Duodenal mucosa (tissue), 2 donors: ENCODE data around the gene PTBP1.

ENCODE experiments used
- H3K27ac ChIP-seq: one replicate; pipeline ENCODE4 v1.7.0; 2013; ENCODE audit warnings: low read depth, low read length
- H3K27me3 ChIP-seq, 2 donors: one replicate each; pipeline ENCODE4 v1.7.0; 2013; ENCODE audit warnings: low read length in 2 of 2, control low read depth in 1 of 2; ENCODE audit not compliant: insufficient read depth in 2 of 2, control insufficient read depth in 1 of 2
- H3K36me3 ChIP-seq, 2 donors: one replicate each; pipeline ENCODE4 v1.7.0; 2013; ENCODE audit warnings: low read length in 2 of 2, control low read depth in 1 of 2; ENCODE audit not compliant: insufficient read depth in 2 of 2, control insufficient read depth in 1 of 2
- H3K4me1 ChIP-seq, 2 donors: one replicate each; pipeline ENCODE4 v1.7.0; 2013; ENCODE audit warnings: low read length in 2 of 2, control low read depth in 1 of 2; ENCODE audit not compliant: insufficient read depth in 2 of 2, control insufficient read depth in 1 of 2
- H3K4me3 ChIP-seq, 2 donors: one replicate each; pipeline ENCODE4 v1.7.0; 2013; ENCODE audit warnings: low read length in 2 of 2, low read depth in 1 of 2
- H3K9ac ChIP-seq, 2 donors: one replicate each; pipeline ENCODE4 v1.7.0; 2013; ENCODE audit warnings: low read length in 2 of 2, low read depth in 1 of 2
- H3K9me3 ChIP-seq, 2 donors: one replicate each; pipeline ENCODE4 v1.7.0; 2013; ENCODE audit warnings: low read length in 2 of 2, control low read depth in 1 of 2; ENCODE audit not compliant: control insufficient read depth in 1 of 2

The PTBP1 gene

GRCh38 chr19:803686-804418 lies 6.6 kb downstream of the PTBP1 start:
- no peaks in the 10 kb centered on the region for H3K27me3 ChIP-seq
- H3K4me3 ChIP-seq = no peak overlapping the region
- no peak overlapping the region for H3K9ac ChIP-seq
- H3K27ac ChIP-seq = no peak overlapping the region
- peaks cover 35 to 46% of the 10 kb centered on the region in 2 donors for H3K4me1 ChIP-seq
- no peaks in the 10 kb centered on the region for H3K9me3 ChIP-seq
- peaks cover 34 to 70% of the 10 kb centered on the region in 2 donors for H3K36me3 ChIP-seq

- Histone ChIP-seq H3K27ac (no peak overlapping the region), H3K4me3 (no peak overlapping the region), H3K27me3 (no peaks in the 10 kb centered on the region), H3K36me3 (peaks cover 38 to 74% of the 10 kb centered on the region in 2 donors), H3K4me1 (peaks cover 29 to 39% of the 10 kb centered on the region in 2 donors), H3K9ac (no peak overlapping the region), H3K9me3 (no peaks in the 10 kb centered on the region)
Measured at GRCh38 chr19:804419-805165, 7.3 kb downstream of the PTBP1 start.

- H3K27ac ChIP-seq = no peak overlapping the region
Measured at GRCh38 chr19:805166-805551, 7.9 kb downstream of the PTBP1 start.

GRCh38 chr19:805600-806550 lies 8.6 kb downstream of the PTBP1 start:
- no peaks in the 10 kb centered on the region for H3K27me3 ChIP-seq
- peaks cover 19 to 26% of the 10 kb centered on the region in 2 donors for H3K4me1 ChIP-seq
- no peak overlapping the region for H3K27ac ChIP-seq
- H3K9ac ChIP-seq = no peak overlapping the region
- H3K36me3 ChIP-seq = peaks cover 50 to 77% of the 10 kb centered on the region in 2 donors
- no peak overlapping the region for H3K4me3 ChIP-seq
- no peaks in the 10 kb centered on the region for H3K9me3 ChIP-seq

More at GRCh38 chr19:805166-805551, 7.9 kb downstream of the PTBP1 start:
- Histone ChIP-seq H3K4me3 (no peak overlapping the region), H3K27me3 (no peaks in the 10 kb centered on the region), H3K9me3 (no peaks in the 10 kb centered on the region), H3K9ac (no peak overlapping the region), H3K4me1 (peaks cover 26 to 33% of the 10 kb centered on the region in 2 donors), H3K36me3 (peaks cover 43 to 76% of the 10 kb centered on the region in 2 donors)

GRCh38 chr19:806815-807421 lies 9.7 kb downstream of the PTBP1 start:
- no peak overlapping the region for H3K27ac ChIP-seq
- H3K4me1 ChIP-seq = peaks cover 8 to 16% of the 10 kb centered on the region in 2 donors
- H3K36me3 ChIP-seq = peaks cover 57 to 88% of the 10 kb centered on the region in 2 donors

GRCh38 chr19:807627-808422 lies 10.6 kb downstream of the PTBP1 start:
- no peak overlapping the region for H3K27ac ChIP-seq
- H3K9me3 ChIP-seq = no peaks in the 10 kb centered on the region
- H3K36me3 ChIP-seq = peaks cover 57 to 88% of the 10 kb centered on the region in 2 donors
- H3K4me1 ChIP-seq = peaks cover 0 to 6% of the 10 kb centered on the region in 2 donors
- H3K9ac ChIP-seq = no peak overlapping the region
- H3K4me3 ChIP-seq = no peak overlapping the region
- no peaks in the 10 kb centered on the region for H3K27me3 ChIP-seq

More at GRCh38 chr19:806815-807421, 9.7 kb downstream of the PTBP1 start:
- Histone ChIP-seq H3K9me3 (no peaks in the 10 kb centered on the region), H3K27me3 (no peaks in the 10 kb centered on the region), H3K4me3 (no peak overlapping the region), H3K9ac (no peak overlapping the region)

GRCh38 chr19:808423-808775 lies 11.1 kb downstream of the PTBP1 start:
- Histone ChIP-seq H3K27me3 (no peaks in the 10 kb centered on the region), H3K27ac (no peak overlapping the region), H3K4me3 (no peak overlapping the region), H3K36me3 (peaks cover 57 to 83% of the 10 kb centered on the region in 2 donors), H3K9me3 (no peaks in the 10 kb centered on the region), H3K4me1 (peaks cover 0 to under 1% of the 10 kb centered on the region in 2 donors), H3K9ac (no peak overlapping the region)

- peaks cover 38 to 64% of the 10 kb centered on the region in 2 donors for H3K36me3 ChIP-seq
- no peaks in the 10 kb centered on the region for H3K4me1 ChIP-seq
- no peaks in the 10 kb centered on the region for H3K9me3 ChIP-seq
- H3K9ac ChIP-seq = no peak overlapping the region
- H3K4me3 ChIP-seq = no peak overlapping the region
- H3K27ac ChIP-seq = no peak overlapping the region
- H3K27me3 ChIP-seq = no peaks in the 10 kb centered on the region
Measured at GRCh38 chr19:810077-810855, 13.0 kb downstream of the PTBP1 start.
